HepG2 (cell line): ENCODE measurements around the gene SLC17A9. TPM values are rescaled to one million over a fixed set of nuclear protein-coding genes. Genes with fewer than 3 reads are reported as not detected.

Experiments used
- ATF5 ChIP-seq: sonication (generic); formaldehyde crosslinking; IDR thresholded peaks from 2 replicates; pipeline ENCODE4 v1.4.0; 2020; ENCODE audit warnings: mild to moderate bottlenecking, low read depth, missing genetic modification reagents
- DNMT1 ChIP-seq: sonication (generic); formaldehyde crosslinking; IDR thresholded peaks from 2 replicates; pipeline ENCODE4 v1.5.1; 2020; ENCODE audit warnings: mild to moderate bottlenecking, missing genetic modification reagents
- IKZF5 ChIP-seq: IDR thresholded peaks from 2 replicates; pipeline ENCODE4 v1.6.1; 2018; ENCODE audit warnings: missing genetic modification reagents, mild to moderate bottlenecking, missing compliant biosample characterization
- KLF15 ChIP-seq: sonication (generic); formaldehyde crosslinking; IDR thresholded peaks from 2 replicates; pipeline ENCODE4 v1.8.1; 2023; ENCODE audit warnings: borderline replicate concordance, mild to moderate bottlenecking, inconsistent platforms, missing genetic modification reagents, mixed read lengths
- MED1 ChIP-seq: sonication (generic); formaldehyde crosslinking; IDR thresholded peaks from 2 replicates; pipeline ENCODE4 v1.4.0; 2020; ENCODE audit warnings: missing genetic modification reagents
- MZF1 ChIP-seq: sonication (generic); formaldehyde crosslinking; IDR thresholded peaks from 2 replicates; pipeline ENCODE4 v1.8.1; 2023; ENCODE audit warnings: mild to moderate bottlenecking, missing genetic modification reagents, borderline replicate concordance
- POGZ ChIP-seq: sonication (generic); formaldehyde crosslinking; IDR thresholded peaks from 2 replicates; pipeline ENCODE4 v1.4.0; 2020; ENCODE audit warnings: mild to moderate bottlenecking, missing genetic modification reagents
- RCOR2 ChIP-seq: IDR thresholded peaks from 2 replicates; pipeline ENCODE4 v1.6.1; 2016; ENCODE audit warnings: missing biosample characterization, missing genetic modification reagents
- RXRB ChIP-seq: IDR thresholded peaks from 2 replicates; pipeline ENCODE4 v1.6.1; 2016; ENCODE audit warnings: borderline replicate concordance, missing genetic modification reagents, missing compliant biosample characterization
- SMAD1 ChIP-seq: sonication (generic); formaldehyde crosslinking; IDR thresholded peaks from 2 replicates; pipeline ENCODE4 v1.4.0; 2020; ENCODE audit warnings: missing genetic modification reagents, low read depth, mild to moderate bottlenecking, borderline replicate concordance
- SP140L ChIP-seq: sonication (generic); formaldehyde crosslinking; IDR thresholded peaks from 2 replicates; pipeline ENCODE4 v1.4.0; 2020; ENCODE audit warnings: missing genetic modification reagents, borderline replicate concordance
- TEAD3 ChIP-seq: optimal IDR thresholded peaks from 2 replicates; pipeline ENCODE3; 2016; ENCODE audit warnings: borderline replicate concordance
- THAP9 ChIP-seq: sonication (generic); formaldehyde crosslinking; IDR thresholded peaks from 2 replicates; pipeline ENCODE4; 2020; ENCODE audit warnings: missing genetic modification reagents, mild to moderate bottlenecking, borderline replicate concordance
- ZFAT ChIP-seq: sonication (generic); formaldehyde crosslinking; conservative IDR thresholded peaks from 2 replicates; pipeline ENCODE4 v1.8.1; 2023; ENCODE audit warnings: missing genetic modification reagents, inconsistent platforms
- ZNF317 ChIP-seq: sonication (generic); formaldehyde crosslinking; IDR thresholded peaks from 2 replicates; pipeline ENCODE4 v1.5.0; 2020; ENCODE audit warnings: mild to moderate bottlenecking, missing genetic modification reagents
- ZNF318 ChIP-seq: sonication (generic); formaldehyde crosslinking; IDR thresholded peaks from 2 replicates; pipeline ENCODE4 v1.4.0; 2020; ENCODE audit warnings: mild to moderate bottlenecking, missing genetic modification reagents
- ZNF556 ChIP-seq: sonication (generic); formaldehyde crosslinking; IDR thresholded peaks from 2 replicates; pipeline ENCODE4 v1.4.0; 2020; ENCODE audit warnings: mild to moderate bottlenecking, missing genetic modification reagents, borderline replicate concordance
- polyA plus RNA-seq, 8 experiments: library from polyadenylated mRNA; depleted of rRNA in 3 of 8; stranded (reverse) in 7 of 8; unstranded in 1 of 8; fragments of >200 nt; fragmentation: Illumina TruSeq in 4 of 8; extraction: Trizol in 4 of 8; gene quantifications; 2 replicates each; pipeline versions ENCODE4 v1.2.1 to v1.2.3, GENCODE V29; 2011 to 2016; ENCODE audit warnings: low read depth in 4 of 8, missing spikeins in 1 of 8, mixed read lengths in 1 of 8; ENCODE audit not compliant: insufficient read depth in 1 of 8
- total RNA-seq, 5 experiments: library from RNA; depleted of rRNA; stranded (reverse); fragments of >200 nt; fragmentation: Illumina TruSeq; extraction: Trizol; gene quantifications; 2 replicates each; pipeline ENCODE4 v1.2.3, GENCODE V29; 2016; ENCODE audit warnings: low read depth in 1 of 5

Gene SLC17A9
- total and polyA plus RNA-seq, 2 of the 13 experiments (the other 11 are each of a cell fraction or from before 2014, with no cell fraction given), result 110 to 191 TPM

- TF ChIP-seq ZNF318 (CRISPR knock-in tag) (no peak), IKZF5 (CRISPR knock-in tag) (no peak), RXRB (no peak), POGZ (CRISPR knock-in tag) (no peak), TEAD3 (CRISPR knock-in tag) (peak; percentile 26), THAP9 (CRISPR knock-in tag) (no peak), ATF5 (CRISPR knock-in tag) (no peak), RCOR2 (CRISPR knock-in tag) (no peak), SP140L (CRISPR knock-in tag) (no peak), MZF1 (CRISPR knock-in tag) (0 out of 2 replicates have a peak, but pooled peaks have one; percentile 71), DNMT1 (CRISPR knock-in tag) (0 out of 2 replicates have a peak, but pooled peaks have one; percentile 49), KLF15 (CRISPR knock-in tag) (no peak), ZNF317 (CRISPR knock-in tag) (no peak), ZFAT (CRISPR knock-in tag) (no peak), SMAD1 (CRISPR knock-in tag) (no peak), ZNF556 (CRISPR knock-in tag) (no peak), MED1 (CRISPR knock-in tag) (no peak)
These were observed 40.7 kb upstream of the SLC17A9 start (continued) for GRCh38 chr20:62911701-62912280.
